MM.1S (cell line): ENCODE data around the gene LMBR1L.

ENCODE experiments used
- DNase-seq: peaks from one replicate; pipeline ENCODE4 v3.0.0-alpha.2; 2015
- H2AFZ ChIP-seq: fragments of 300-600 bp; sonication (generic); 2 replicates; pipeline ENCODE4 v1.6.0; 2016; ENCODE audit warnings: antibody characterized with exemption, low read length
- H3F3A ChIP-seq: fragments of 300-600 bp; sonication (generic); 2 replicates; pipeline ENCODE4 v1.6.1; 2016; ENCODE audit warnings: mild to moderate bottlenecking, antibody characterized with exemption, low read length, moderate library complexity, mixed read lengths; ENCODE audit not compliant: insufficient read depth
- H3K27ac ChIP-seq: fragments of 300-600 bp; sonication (generic); 2 replicates; pipeline ENCODE4 v1.5.1; 2016; ENCODE audit warnings: mild to moderate bottlenecking, low read length
- H3K27me3 ChIP-seq: fragments of 300-600 bp; sonication (generic); replicated peaks from 2 replicates; pipeline ENCODE4 v1.6.0; 2016; ENCODE audit warnings: low read length; ENCODE audit not compliant: insufficient read depth
- H3K36me3 ChIP-seq: fragments of 300-600 bp; sonication (generic); replicated peaks from 2 replicates; pipeline ENCODE4 v1.6.1; 2016; ENCODE audit warnings: mild to moderate bottlenecking, low read length, mixed read lengths; ENCODE audit not compliant: insufficient read depth
- H3K4me1 ChIP-seq: fragments of 300-600 bp; sonication (generic); 2 replicates; pipeline ENCODE4 v1.6.1; 2016; ENCODE audit warnings: low read length, mixed read lengths
- H3K4me2 ChIP-seq: fragments of 300-600 bp; sonication (generic); 2 replicates; pipeline ENCODE4 v1.6.0; 2016; ENCODE audit warnings: low read depth, low read length
- H3K4me3 ChIP-seq: fragments of 300-600 bp; sonication (generic); 2 replicates; pipeline ENCODE4 v1.5.1; 2016; ENCODE audit warnings: low read length, mixed read lengths
- H3K79me2 ChIP-seq: fragments of 300-600 bp; sonication (generic); 2 replicates; pipeline ENCODE4 v1.6.1; 2016; ENCODE audit warnings: mixed run types, low read length, mixed read lengths
- H3K9ac ChIP-seq: fragments of 300-600 bp; sonication (generic); 2 replicates; pipeline ENCODE4 v1.6.1; 2016; ENCODE audit warnings: low read length, mixed read lengths
- H3K9me2 ChIP-seq: fragments of 300-600 bp; sonication (generic); replicated peaks from 2 replicates; pipeline ENCODE4 v1.6.1; 2016; ENCODE audit warnings: mild to moderate bottlenecking, low read length, mixed read lengths; ENCODE audit not compliant: insufficient read depth
- H3K9me3 ChIP-seq: fragments of 300-600 bp; sonication (generic); replicated peaks from 2 replicates; pipeline ENCODE4 v1.6.1; 2016; ENCODE audit warnings: mild to moderate bottlenecking, low read length, mixed read lengths; ENCODE audit not compliant: insufficient read depth
- H4K20me1 ChIP-seq: fragments of 300-600 bp; sonication (generic); 2 replicates; pipeline ENCODE4 v1.6.1; 2016; ENCODE audit warnings: mild to moderate bottlenecking, low read length, moderate library complexity, mixed read lengths; ENCODE audit not compliant: insufficient read depth
- CTCF ChIP-seq: fragments of 300-600 bp; sonication (generic); IDR thresholded peaks from 2 replicates; pipeline ENCODE4 v1.5.1; 2016; ENCODE audit warnings: antibody characterized with exemption, low read length, mixed read lengths
- EZH2 ChIP-seq: fragments of 300-600 bp; sonication (generic); optimal IDR thresholded peaks from 2 replicates; pipeline ENCODE3; 2017; ENCODE audit warnings: low read depth, mild to moderate bottlenecking, antibody characterized with exemption, low read length, mixed read lengths
- EZH2phosphoT487 ChIP-seq: fragments of 300-600 bp; sonication (generic); IDR thresholded peaks from 2 replicates; pipeline ENCODE4 v1.6.1; 2018; ENCODE audit warnings: antibody characterized with exemption, low read length

The LMBR1L gene

GRCh38 chr12:49088150-49088931, 22.3 kb downstream of the LMBR1L start:
- Histone ChIP-seq H3K4me3 (no peak overlapping the region), H3K27ac (no peak overlapping the region), H3K27me3 (peaks cover 50% of the 10 kb centered on the region), H3K9me2 (no peaks in the 10 kb centered on the region), H3K4me1 (peaks cover 5% of the 10 kb centered on the region), H2AFZ (peak overlapping the region; percentile 68), H3F3A (no peaks in the 10 kb centered on the region), H3K79me2 (no peaks in the 10 kb centered on the region), H3K4me2 (peak overlapping the region; percentile 69), H3K9me3 (no peaks in the 10 kb centered on the region), H4K20me1 (no peaks in the 10 kb centered on the region), H3K36me3 (no peaks in the 10 kb centered on the region), H3K9ac (no peak overlapping the region)
- DNase-seq, result peak; percentile 72
- TF ChIP-seq CTCF (peak; percentile 93), EZH2 (no peak)

GRCh38 chr12:49086116-49086515, 24.5 kb downstream of the LMBR1L start:
- Histone ChIP-seq H3K27ac (no peak overlapping the region), H3K4me1 (peaks cover 5% of the 10 kb centered on the region), H3F3A (no peaks in the 10 kb centered on the region), H3K4me2 (no peak overlapping the region), H3K4me3 (no peak overlapping the region), H3K9ac (no peak overlapping the region), H2AFZ (no peak overlapping the region), H3K36me3 (no peaks in the 10 kb centered on the region), H3K9me2 (no peaks in the 10 kb centered on the region), H3K27me3 (peaks cover 28% of the 10 kb centered on the region), H3K79me2 (no peaks in the 10 kb centered on the region), H3K9me3 (no peaks in the 10 kb centered on the region), H4K20me1 (no peaks in the 10 kb centered on the region)
- no peak for DNase-seq
- no peak for TF ChIP-seq EZH2
- no peak for TF ChIP-seq CTCF
- TF ChIP-seq EZH2phosphoT487, result no peak

- Histone ChIP-seq H4K20me1 (no peaks in the 10 kb centered on the region), H3K4me1 (peaks cover 5% of the 10 kb centered on the region), H3K9me2 (no peaks in the 10 kb centered on the region), H3K79me2 (no peaks in the 10 kb centered on the region), H3K9ac (no peak overlapping the region), H3K27me3 (peaks cover 15% of the 10 kb centered on the region), H3K36me3 (no peaks in the 10 kb centered on the region), H3F3A (no peaks in the 10 kb centered on the region), H3K4me2 (no peak overlapping the region), H3K9me3 (no peaks in the 10 kb centered on the region), H3K4me3 (no peak overlapping the region), H2AFZ (no peak overlapping the region), H3K27ac (no peak overlapping the region)
- TF ChIP-seq CTCF (no peak), EZH2 (no peak), EZH2phosphoT487 (no peak)
- no peak for DNase-seq
Observed at GRCh38 chr12:49084438-49084837, 26.2 kb downstream of the LMBR1L start.
